ENCODE measurements around the gene HOXA13. TPM values are rescaled to one million over a fixed set of nuclear protein-coding genes. Genes with fewer than 3 reads are reported as not detected.
A peak's percentile ranks its signal among the peaks of the same experiment; 100 is the strongest.

Gene HOXA13
- total RNA-seq, 1 donor, result 8.0 TPM

- peak; percentile 93 for DNase-seq (ENCODE audit: insufficient read length, low spot score, missing footprints)
- peaks cover 13% of the 10 kb centered on the region for H4K20me1 ChIP-seq (ENCODE audit: insufficient read depth, low read length)
- no peaks in the 10 kb centered on the region for H3K27me3 ChIP-seq (ENCODE audit: insufficient read depth, low read length)
- peaks cover 98% of the 10 kb centered on the region for H3K79me2 ChIP-seq (ENCODE audit: insufficient read depth, low read length)
- H3K4me1 ChIP-seq (ENCODE audit: insufficient read depth, low read length), result peaks cover 37% of the 10 kb centered on the region
- peak within 1 kb of the TSS; percentile 99 for H3K4me2 ChIP-seq (ENCODE audit: insufficient read depth, low read length)
- H3K9me3 ChIP-seq (ENCODE audit: low read depth, low read length), result no peaks in the 10 kb centered on the region
- TF ChIP-seq CTCF (IDR thresholded peaks at IDR 0.05; ENCODE audit: extremely low read depth, low read depth, low read length), result no peak
- peak within 1 kb of the TSS; percentile 88 for H3K27ac ChIP-seq (ENCODE audit: low read depth, low read length)
- H2AFZ ChIP-seq (ENCODE audit: low read length), result peak within 1 kb of the TSS; percentile 81
- H3K4me3 ChIP-seq (ENCODE audit: insufficient read depth, low read length), result peak within 1 kb of the TSS; percentile 93
- peaks cover 38% of the 10 kb centered on the region for H3K36me3 ChIP-seq (ENCODE audit: insufficient read depth, low read length)
Observed at GRCh38 chr7:27147199-27148030, 52.5 kb downstream of the HOXA13 start, which contains the start of gene HOXA6. Gene HOXA6, minus strand, starts transcription at chr7:27147774. Its CDS starts 25 bp downstream, at chr7:27147749.

- Histone ChIP-seq H3K79me2 (ENCODE audit: insufficient read depth, low read length) (peaks cover 99% of the 10 kb centered on the region), H3K4me1 (ENCODE audit: insufficient read depth, low read length) (peaks cover 35% of the 10 kb centered on the region), H3K4me2 (ENCODE audit: insufficient read depth, low read length) (peak overlapping the region; percentile 99), H3K27ac (ENCODE audit: low read depth, low read length) (peak overlapping the region; percentile 88), H3K36me3 (ENCODE audit: insufficient read depth, low read length) (peaks cover 39% of the 10 kb centered on the region), H2AFZ (ENCODE audit: low read length) (no peak overlapping the region), H3K27me3 (ENCODE audit: insufficient read depth, low read length) (no peaks in the 10 kb centered on the region), H3K9me3 (ENCODE audit: low read depth, low read length) (no peaks in the 10 kb centered on the region), H4K20me1 (ENCODE audit: insufficient read depth, low read length) (peaks cover 13% of the 10 kb centered on the region), H3K4me3 (ENCODE audit: insufficient read depth, low read length) (peak overlapping the region; percentile 93)
- DNase-seq (ENCODE audit: insufficient read length, low spot score, missing footprints), result peak; percentile 76
- no peak for TF ChIP-seq CTCF (IDR thresholded peaks at IDR 0.05; ENCODE audit: extremely low read depth, low read depth, low read length)
Observed at GRCh38 chr7:27146491-27147198, 53.2 kb downstream of the HOXA13 start.

GRCh38 chr7:27145914-27146412, 53.9 kb downstream of the HOXA13 start:
- DNase-seq (ENCODE audit: insufficient read length, low spot score, missing footprints), result peak; percentile 86
- H3K4me1 ChIP-seq (ENCODE audit: insufficient read depth, low read length), result peaks cover 35% of the 10 kb centered on the region
- H3K27ac ChIP-seq (ENCODE audit: low read depth, low read length), result no peak overlapping the region
- no peak overlapping the region for H3K4me3 ChIP-seq (ENCODE audit: insufficient read depth, low read length)
- no peak overlapping the region for H2AFZ ChIP-seq (ENCODE audit: low read length)
- no peaks in the 10 kb centered on the region for H3K27me3 ChIP-seq (ENCODE audit: insufficient read depth, low read length)
- H3K79me2 ChIP-seq (ENCODE audit: insufficient read depth, low read length), result peaks cover 99% of the 10 kb centered on the region
- TF ChIP-seq CTCF (IDR thresholded peaks at IDR 0.05; ENCODE audit: extremely low read depth, low read depth, low read length), result no peak
- no peaks in the 10 kb centered on the region for H3K9me3 ChIP-seq (ENCODE audit: low read depth, low read length)
- H3K4me2 ChIP-seq (ENCODE audit: insufficient read depth, low read length), result no peak overlapping the region
- H4K20me1 ChIP-seq (ENCODE audit: insufficient read depth, low read length), result peaks cover 13% of the 10 kb centered on the region
- peaks cover 46% of the 10 kb centered on the region for H3K36me3 ChIP-seq (ENCODE audit: insufficient read depth, low read length)

All from osteoblast (primary cell).